IMR-90 (cell line): ENCODE data around the gene STAT5A. TPM values are rescaled to one million over a fixed set of nuclear protein-coding genes. Genes with fewer than 3 reads are reported as not detected.

ENCODE experiments used
- ATAC-seq: fragments of 200-7000 bp; cut with Tn5 transposase; 2 replicates; pipeline ENCODE4 v1.9.1; 2020; ENCODE audit warnings: low read depth, mild to moderate bottlenecking, moderate library complexity
- BruUV-seq: library from RNA; stranded (reverse); fragments of 400-500 nt; replicated peaks from 2 replicates; lab custom pipeline; 2021; lab: Mats Ljungman, UMichigan
- CTCF ChIA-PET: fragments of 300-600 bp; formaldehyde crosslinking; extraction: SDS; loops from one replicate; lab custom pipeline; 2021; ENCODE audit warnings: antibody characterized with exemption; lab: Yijun Ruan, JAX
- POLR2A ChIA-PET: fragments of 300-600 bp; sonication (Branson Sonifier 250); formaldehyde crosslinking; loops from one replicate; lab custom pipeline; 2022; ENCODE audit warnings: antibody characterized with exemption; ENCODE audit not compliant: unreplicated experiment; lab: Charles Lee
- DNase-seq: peaks from one replicate; pipeline ENCODE4 v3.0.0; 2013
- H2AFZ ChIP-seq: replicated peaks from 2 replicates; pipeline ENCODE3; 2013; ENCODE audit warnings: low read length, mild to moderate bottlenecking; ENCODE audit not compliant: poor library complexity
- H2AK5ac ChIP-seq: 2 replicates; pipeline ENCODE4 v1.6.1; 2013; ENCODE audit warnings: low read depth, low read length, inconsistent platforms
- H2AK9ac ChIP-seq: replicated peaks from 2 replicates; pipeline ENCODE3; 2013; ENCODE audit warnings: mild to moderate bottlenecking, low read depth, low read length, moderate library complexity; ENCODE audit not compliant: poor library complexity
- H2BK120ac ChIP-seq: 2 replicates; pipeline ENCODE4 v1.6.1; 2013; ENCODE audit warnings: low read depth, low read length, inconsistent platforms
- H2BK15ac ChIP-seq: 3 replicates; pipeline ENCODE4 v1.6.1; 2013; ENCODE audit warnings: low read depth, low read length, inconsistent platforms
- H2BK20ac ChIP-seq: 2 replicates; pipeline ENCODE4 v1.6.1; 2013; ENCODE audit warnings: low read depth, mild to moderate bottlenecking, inconsistent platforms, low read length, moderate library complexity
- H2BK5ac ChIP-seq: 2 replicates; pipeline ENCODE4 v1.6.1; 2013; ENCODE audit warnings: mild to moderate bottlenecking, low read depth, low read length, inconsistent platforms; ENCODE audit not compliant: poor library complexity, severe bottlenecking
- H3K14ac ChIP-seq: replicated peaks from 2 replicates; pipeline ENCODE4 v1.6.1; 2013; ENCODE audit warnings: low read depth, low read length, inconsistent platforms
- H3K18ac ChIP-seq: 2 replicates; pipeline ENCODE4 v1.6.1; 2013; ENCODE audit warnings: low read depth, low read length, control low read depth
- H3K23ac ChIP-seq: 2 replicates; pipeline ENCODE4 v1.6.1; 2013; ENCODE audit warnings: low read depth, low read length, inconsistent platforms
- H3K27ac ChIP-seq: 2 replicates; pipeline ENCODE4 v1.5.1; 2013; ENCODE audit warnings: mild to moderate bottlenecking, control low read depth, low read length; ENCODE audit not compliant: insufficient read depth
- H3K27me3 ChIP-seq: 2 replicates; pipeline ENCODE4 v1.6.1; 2013; ENCODE audit warnings: low read length; ENCODE audit not compliant: control insufficient read depth, insufficient read depth
- H3K36me3 ChIP-seq: 2 replicates; pipeline ENCODE4 v1.6.1; 2013; ENCODE audit warnings: low read length, mixed read lengths; ENCODE audit not compliant: control insufficient read depth, insufficient read depth
- H3K4ac ChIP-seq: 2 replicates; pipeline ENCODE4 v1.6.1; 2013; ENCODE audit warnings: low read depth, low read length, inconsistent platforms
- H3K4me1 ChIP-seq: 2 replicates; pipeline ENCODE4 v1.6.1; 2013; ENCODE audit warnings: low read length, mixed read lengths; ENCODE audit not compliant: control insufficient read depth, insufficient read depth
- H3K4me2 ChIP-seq: 2 replicates; pipeline ENCODE4 v1.6.1; 2013; ENCODE audit warnings: low read depth, mild to moderate bottlenecking, control low read depth, low read length, moderate library complexity
- H3K4me3 ChIP-seq: 2 replicates; pipeline ENCODE4 v1.5.1; 2013; ENCODE audit warnings: low read depth, mild to moderate bottlenecking, control low read depth, low read length, moderate library complexity; ENCODE audit not compliant: insufficient read depth
- H3K56ac ChIP-seq: 2 replicates; pipeline ENCODE4 v1.6.1; 2013; ENCODE audit warnings: low read length, inconsistent platforms; ENCODE audit not compliant: insufficient read depth; ENCODE audit errors: extremely low read depth
- H3K79me1 ChIP-seq, 2 experiments: 2 replicates each; pipeline ENCODE4 v1.6.1; 2013; ENCODE audit warnings: low read length in 2 of 2, inconsistent platforms in 1 of 2, low read depth in 1 of 2
- H3K9ac ChIP-seq: 2 replicates; pipeline ENCODE4 v1.6.1; 2013; ENCODE audit warnings: low read depth, low read length, control low read depth
- H3K9me1 ChIP-seq: 2 replicates; pipeline ENCODE4 v1.6.1; 2013; ENCODE audit warnings: low read length, inconsistent platforms; ENCODE audit not compliant: insufficient read depth
- H3K9me3 ChIP-seq: 2 replicates; pipeline ENCODE4 v1.6.1; 2013; ENCODE audit warnings: low read length; ENCODE audit not compliant: control insufficient read depth, insufficient read depth
- H4K20me1 ChIP-seq: 2 replicates; pipeline ENCODE4 v1.6.1; 2013; ENCODE audit warnings: low read length, inconsistent platforms; ENCODE audit not compliant: insufficient read depth
- H4K5ac ChIP-seq: 2 replicates; pipeline ENCODE4 v1.6.1; 2013; ENCODE audit warnings: mild to moderate bottlenecking, low read depth, low read length, control low read depth
- H4K8ac ChIP-seq, 2 experiments: 2 replicates each; pipeline ENCODE4 v1.6.1; 2013; ENCODE audit warnings: low read depth in 2 of 2, low read length in 2 of 2, control low read depth in 1 of 2, inconsistent platforms in 1 of 2
- H4K91ac ChIP-seq: 2 replicates; pipeline ENCODE4 v1.6.1; 2013; ENCODE audit warnings: low read depth, low read length, inconsistent platforms; ENCODE audit not compliant: insufficient read depth
- FOS ChIP-seq: fragments of 150-350 bp; IDR thresholded peaks from 2 replicates; pipeline ENCODE4 v1.6.1; 2016; ENCODE audit warnings: low read depth, low read length
- POLR2A ChIP-seq: IDR thresholded peaks from 2 replicates; pipeline ENCODE4 v1.6.1; 2012; ENCODE audit warnings: mild to moderate bottlenecking, low read depth, low read length
- dilution Hi-C: fragments of 300-500 bp; cut with HindIII; formaldehyde crosslinking; loops from one replicate; pipeline ENCODE4 v1.14.3; 2018; ENCODE audit warnings: low sequenced_read_pairs; ENCODE audit not compliant: unreplicated experiment
- in situ Hi-C: fragments of 300-500 bp; cut with MboI; formaldehyde crosslinking; loops from 3 replicates; pipeline ENCODE4 v1.14.3; 2019; ENCODE audit warnings: low sequenced_read_pairs, inconsistent platforms, mixed read lengths
- intact Hi-C: fragments of 100-400 bp; cut with micrococcal nuclease; formaldehyde crosslinking; loops from 2 replicates; pipeline ENCODE4 v1.10.0; 2022
- polyA plus RNA-seq, 3 experiments: library from polyadenylated mRNA; depleted of rRNA; stranded (reverse); fragments of >200 nt; gene quantifications; 2 replicates each; pipeline ENCODE4 v1.2.3, GENCODE V29; 2012; ENCODE audit warnings: low replicate concordance in 1 of 3
- total RNA-seq: library from RNA; depleted of rRNA; stranded (reverse); fragments of >200 nt; gene quantifications from 2 replicates; pipeline ENCODE4 v1.2.3, GENCODE V29; 2012

STAT5A gene
- total and polyA plus RNA-seq, 2 of the 4 experiments (the other 2 are of a cell fraction) = 1.3 to 1.4 TPM

DNA sequence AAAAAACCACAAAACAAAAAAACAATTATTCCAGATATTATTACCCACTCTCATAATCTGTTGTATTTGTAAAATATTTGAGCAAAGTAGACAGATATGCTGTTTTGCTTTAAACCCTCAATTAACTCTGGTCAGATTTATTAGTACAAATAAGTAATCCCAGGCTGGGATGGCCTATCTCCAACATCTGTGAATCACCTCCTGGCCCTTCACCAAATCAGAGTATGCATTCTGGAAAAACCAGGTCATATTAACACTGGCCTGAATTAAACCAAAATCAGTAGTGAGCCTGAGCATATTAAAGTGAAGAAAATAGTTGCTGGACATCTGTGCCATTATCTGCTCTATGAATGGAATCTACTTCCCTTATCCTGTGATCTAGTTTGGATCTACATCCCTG, 58.9 kb downstream of the STAT5A start:
- Histone ChIP-seq H3K79me1 (peaks cover 34 to 72% of the 10 kb centered on the region in 2 experiments), H2BK5ac (peak overlapping the region; percentile 35), H3K9me3 (no peaks in the 10 kb centered on the region), H4K20me1 (peaks cover 60% of the 10 kb centered on the region; the same call in 1 of the 2 replicates), H3K23ac (no peak overlapping the region), H2AFZ (no peak overlapping the region), H3K27me3 (no peaks in the 10 kb centered on the region), H3K27ac (peak overlapping the region; percentile 4; the same call in 1 of the 2 replicates), H3K4me3 (no peak overlapping the region), H3K9ac (no peak overlapping the region), H4K91ac (no peak overlapping the region), H2AK5ac (no peak overlapping the region), H3K4ac (no peak overlapping the region; the same call in 1 of the 2 replicates), H3K56ac (no peak overlapping the region), H3K18ac (no peak overlapping the region), H2BK20ac (no peak overlapping the region), H3K36me3 (peaks cover 23% of the 10 kb centered on the region), H3K4me1 (peaks cover 8% of the 10 kb centered on the region), H3K9me1 (peaks cover 7% of the 10 kb centered on the region), H4K8ac (no peak overlapping the region), H4K5ac (no peak overlapping the region), H2AK9ac (no peak overlapping the region), H3K4me2 (no peak overlapping the region), H2BK120ac (no peak overlapping the region), H3K14ac (no peak overlapping the region), H2BK15ac (no peak overlapping the region)
- BruUV-seq = no TSS peak
- ChIA-PET POLR2A (no interaction called here), CTCF (no interaction called here)
- dilution Hi-C loops = no loop called here
- peak; percentile 86 for DNase-seq
- ATAC-seq = peak; percentile 60
- intact Hi-C loops = no loop called here
- TF ChIP-seq POLR2A = no peak
- peak; percentile 54; the same call in 1 of the 2 replicates for TF ChIP-seq FOS
- in situ Hi-C loops = no loop called here
